Activated CD4-positive, CD25-positive, alpha-beta regulatory T cell (primary cell): ENCODE data around the gene CATSPERD.
"Not testable (repeated sequence)": the region's sequence is repeated elsewhere in the genome, so short reads cannot be mapped to it uniquely, and the experiment has no call there.

Experiments
- DNase-seq, 4 experiments: peaks; one replicate each; lab custom pipeline; 2025; lab: John Stamatoyannopoulos, UW

CATSPERD gene

DNA sequence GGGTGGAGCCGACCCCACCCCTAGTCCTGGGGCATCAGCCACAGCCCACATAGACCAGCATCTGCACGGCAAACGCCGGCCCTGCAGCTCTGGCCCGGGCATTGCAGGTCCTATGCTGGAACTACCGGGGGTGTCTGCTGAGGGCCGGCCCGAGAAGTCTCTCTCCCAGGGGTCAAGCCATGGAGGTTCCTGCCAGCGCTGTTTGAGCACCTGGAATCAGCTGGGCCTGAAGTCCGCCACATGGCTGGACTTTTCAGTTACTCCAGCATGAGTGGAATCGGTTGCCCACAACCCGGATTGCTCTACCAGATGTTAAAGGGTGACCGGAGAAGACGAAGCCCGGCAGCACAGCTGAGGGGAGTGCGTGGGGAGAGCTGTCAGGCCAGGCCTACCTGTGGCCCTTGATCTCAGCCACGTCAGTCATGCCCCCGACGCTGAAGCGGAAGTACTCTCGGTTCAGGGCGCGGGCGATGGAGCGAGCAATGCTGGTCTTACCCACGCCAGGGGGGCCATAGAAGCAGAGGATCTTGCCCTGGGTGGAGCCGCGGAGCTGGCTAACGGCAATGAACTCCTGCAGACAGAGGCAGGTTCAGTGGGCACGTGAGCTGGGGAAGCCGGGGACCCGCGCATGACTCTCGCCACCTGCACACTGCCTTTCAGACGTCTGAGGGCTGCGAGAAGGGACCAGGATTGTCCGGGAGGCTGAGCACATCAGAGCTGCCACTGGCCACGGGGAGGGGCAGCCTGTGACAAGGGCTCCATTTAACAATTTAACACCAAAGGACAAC is 21.6 kb upstream of the CATSPERD start:
- DNase-seq, result no peak

DNA sequence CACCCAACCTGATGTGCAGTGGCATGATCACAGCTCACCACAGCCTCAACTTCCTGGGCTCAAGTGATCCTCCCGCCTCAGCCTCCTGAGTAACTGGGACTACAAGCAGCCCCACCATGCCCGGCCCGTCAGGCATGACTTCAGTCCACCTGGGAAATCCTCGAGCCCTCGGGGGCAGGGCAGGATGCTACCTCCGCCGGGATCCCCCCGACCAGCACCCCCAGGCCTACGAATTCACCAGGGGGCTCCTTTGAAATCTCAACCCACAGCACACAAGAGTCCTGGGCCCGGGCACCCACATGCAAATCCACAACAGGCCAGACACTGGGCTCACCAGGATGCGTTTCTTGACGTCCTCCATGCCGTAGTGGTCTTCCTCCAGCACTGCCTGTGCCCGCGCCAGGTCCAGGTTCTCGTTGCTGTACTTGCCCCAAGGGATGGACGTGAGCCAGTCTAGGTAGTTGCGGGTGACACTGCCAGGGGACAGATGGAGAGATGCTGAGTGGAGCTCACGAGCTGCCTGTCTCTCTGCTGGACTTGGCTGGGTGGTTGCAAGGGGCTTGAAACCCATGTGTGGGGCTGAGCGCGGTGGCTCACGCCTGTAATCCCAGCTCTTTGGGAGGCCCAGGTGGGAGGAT is 19.9 kb upstream of the CATSPERD start:
- DNase-seq, result no peak

DNA sequence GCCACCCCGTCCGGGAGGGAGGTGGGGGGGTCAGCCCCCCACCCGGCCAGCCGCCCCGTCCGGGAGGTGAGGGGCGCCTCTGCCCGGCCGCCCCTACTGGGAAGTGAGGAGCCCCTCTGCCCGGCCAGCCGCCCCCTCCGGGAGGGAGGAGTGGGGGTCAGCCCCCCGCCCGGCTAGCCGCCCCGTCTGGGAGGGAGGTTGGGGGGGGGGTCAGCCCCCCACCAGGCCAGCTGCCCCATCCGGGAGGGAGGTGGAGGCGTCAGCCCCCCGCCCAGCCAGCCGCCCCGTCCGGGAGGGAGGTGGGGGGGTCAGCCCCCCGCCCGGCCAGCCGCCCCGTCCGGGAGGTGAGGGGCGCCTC is 18.4 kb upstream of the CATSPERD start:
- not testable (repeated sequence) for DNase-seq

DNA sequence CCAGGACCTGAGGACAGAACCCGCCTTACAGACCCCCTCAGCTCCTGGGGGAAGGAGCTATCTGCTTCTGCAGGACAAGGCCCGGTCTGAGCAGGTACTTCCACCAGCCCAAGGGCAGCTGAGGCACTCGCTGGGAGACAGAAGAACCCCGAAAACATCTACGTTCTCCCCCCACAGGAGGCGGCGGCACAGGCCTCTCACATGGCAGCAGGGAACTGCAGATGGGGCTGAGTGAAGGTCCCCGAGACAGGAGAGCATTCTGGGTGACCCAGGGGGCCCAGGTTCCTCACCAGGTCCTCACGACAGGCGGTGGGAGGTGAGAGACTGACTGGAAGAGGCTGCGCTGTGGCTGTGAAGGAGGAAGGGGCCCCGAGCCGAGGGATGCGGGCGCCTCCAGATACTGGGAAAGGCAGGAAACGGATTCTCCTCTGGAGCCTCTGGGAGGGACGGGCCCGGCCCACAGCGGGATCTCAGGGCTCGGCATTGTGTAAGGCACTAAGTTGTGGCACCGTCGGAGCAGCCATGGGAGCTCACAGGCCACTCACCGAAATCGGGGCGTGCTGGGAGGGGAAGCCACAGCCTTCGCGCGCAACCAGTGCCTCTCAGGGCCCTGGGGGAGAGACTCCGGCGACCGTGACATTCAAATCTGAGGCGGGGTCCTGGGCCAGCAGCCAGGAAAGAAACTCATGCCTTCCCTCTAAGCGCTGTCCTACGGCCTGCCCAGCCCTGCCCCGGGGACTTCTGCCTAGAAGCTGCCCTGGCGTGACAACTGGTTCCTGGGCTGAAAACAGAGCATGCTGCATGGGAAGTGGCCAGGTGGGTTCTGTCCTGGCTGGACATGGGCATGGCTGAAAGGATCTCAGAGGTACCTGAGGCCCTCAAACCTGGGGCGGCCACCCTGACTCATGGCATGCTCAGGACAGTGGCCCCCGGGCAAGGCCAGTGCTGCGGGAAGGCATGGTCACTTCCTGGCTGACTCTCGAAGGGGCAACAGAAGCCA is 16.3 kb upstream of the CATSPERD start:
- DNase-seq, result no peak

DNA sequence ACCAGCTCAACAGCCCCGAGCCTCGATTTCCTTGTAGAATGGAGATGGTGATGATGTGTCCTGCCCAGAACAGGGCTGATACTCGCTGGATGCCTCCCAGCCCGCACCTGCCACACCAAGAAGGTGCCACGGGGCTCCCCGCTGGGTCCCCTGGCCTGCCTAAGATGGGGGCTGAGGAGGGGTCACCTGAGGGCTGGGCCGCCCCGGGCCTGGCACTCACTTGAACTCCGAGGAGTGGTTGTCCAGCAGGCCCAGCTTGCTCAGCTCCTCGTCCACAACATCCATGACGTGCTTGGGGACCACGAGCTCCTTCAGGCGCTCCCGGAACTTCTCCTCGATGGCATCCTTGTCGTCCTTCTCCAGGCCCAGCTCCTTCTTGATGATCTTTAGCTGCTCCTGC is 14.9 kb upstream of the CATSPERD start:
- DNase-seq, result no peak

DNA sequence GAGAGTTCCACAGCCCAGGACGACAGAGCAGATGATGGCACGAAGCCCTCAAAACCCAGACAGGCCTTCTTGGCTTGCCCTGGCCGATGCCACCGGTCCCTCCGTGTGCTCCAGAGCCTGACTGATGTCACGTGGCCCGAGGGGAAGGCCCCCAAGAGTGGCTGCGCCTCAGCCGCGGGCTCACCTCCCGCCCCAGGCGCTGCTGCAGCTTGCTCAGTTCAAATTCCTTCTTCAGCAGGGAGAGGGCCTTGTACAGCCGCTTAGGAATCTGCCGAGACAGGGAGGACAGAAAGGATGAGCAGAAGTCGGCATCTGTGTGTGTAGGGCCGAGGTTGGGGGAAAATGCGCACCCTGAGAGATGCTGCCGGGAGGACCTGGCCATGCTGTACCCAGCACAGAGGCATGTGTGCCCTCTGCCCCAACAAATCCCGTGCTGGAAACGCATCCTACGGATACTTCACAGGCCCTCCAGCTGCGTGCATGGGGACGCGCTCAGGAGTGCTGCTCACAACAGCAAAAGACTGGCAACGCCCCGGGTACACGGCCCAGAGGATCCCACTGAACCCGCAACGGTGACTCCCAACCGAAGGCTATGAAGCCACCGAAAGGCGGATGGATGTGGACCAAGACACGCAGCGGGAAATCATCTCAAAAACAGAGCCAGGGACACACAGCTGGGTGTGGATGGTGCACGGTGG is 13.4 kb upstream of the CATSPERD start:
- no peak for DNase-seq

DNA sequence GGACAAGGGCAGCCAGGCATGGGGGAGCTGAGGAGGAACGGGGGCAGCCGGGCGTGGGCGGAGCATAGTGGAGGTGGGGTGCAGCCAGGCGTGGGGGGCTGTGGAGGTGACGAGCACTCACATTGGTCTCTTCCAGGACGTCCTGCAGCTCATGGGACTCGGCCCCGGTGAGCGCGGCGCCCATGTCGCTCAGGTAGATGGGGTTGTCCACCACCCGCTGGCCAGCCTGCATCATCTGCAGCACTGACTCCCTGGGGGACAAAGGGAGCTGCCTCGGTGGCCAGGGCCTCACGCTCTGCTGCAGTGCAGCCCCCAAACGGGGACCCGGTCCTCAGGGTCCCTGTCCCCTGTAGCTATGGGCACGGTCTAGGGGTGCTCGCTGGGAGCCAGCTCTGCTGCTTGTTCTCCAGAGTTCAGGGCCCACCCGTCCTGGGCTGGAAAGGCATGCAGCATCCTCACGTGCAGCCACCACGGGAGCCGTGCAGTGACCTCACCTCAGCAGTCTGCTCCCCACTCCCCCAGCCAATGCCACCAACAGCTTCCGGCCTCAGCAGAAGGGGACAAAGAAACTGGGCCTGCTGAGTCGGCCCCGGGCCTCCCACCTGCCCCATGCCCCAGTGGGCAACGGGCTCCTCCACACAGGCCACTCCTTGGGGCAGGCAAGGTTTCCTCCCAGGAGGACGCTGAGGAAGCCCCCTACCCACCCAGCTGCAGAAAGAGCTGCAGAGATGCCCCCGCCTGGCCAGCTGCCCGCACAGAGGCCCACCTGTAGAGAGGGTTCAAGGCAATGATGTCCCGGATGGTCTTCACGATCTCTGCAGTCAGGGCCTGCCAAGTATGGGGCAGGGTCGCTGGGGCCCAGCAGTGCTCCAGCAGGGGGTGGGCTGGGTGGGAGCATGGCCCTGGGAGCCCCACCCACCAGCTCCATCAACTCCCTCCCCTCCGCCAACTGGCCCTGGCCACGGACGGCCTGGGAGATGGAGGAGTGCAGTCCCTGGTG is 12.6 kb upstream of the CATSPERD start:
- DNase-seq, result no peak

DNA sequence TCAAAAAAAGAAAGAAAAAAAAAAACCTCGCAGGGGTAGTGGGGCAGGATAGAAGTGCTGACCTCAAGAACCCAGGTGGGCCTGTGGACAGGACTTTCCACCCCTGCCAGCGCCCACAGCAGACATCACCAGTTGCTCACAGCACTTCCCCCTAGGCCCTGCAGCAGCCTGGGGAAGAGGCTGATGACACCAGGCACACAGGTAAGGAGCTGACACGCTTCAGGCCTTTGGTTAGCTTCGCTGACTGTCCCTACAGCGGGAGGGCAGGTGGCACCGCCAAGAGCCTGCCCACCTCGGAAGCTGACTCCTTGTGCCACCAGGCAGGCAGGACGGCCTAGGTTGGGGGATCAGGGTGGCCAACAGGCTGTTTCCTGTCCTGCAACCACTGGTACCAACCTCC is 9.4 kb upstream of the CATSPERD start:
- DNase-seq, result no peak

DNA sequence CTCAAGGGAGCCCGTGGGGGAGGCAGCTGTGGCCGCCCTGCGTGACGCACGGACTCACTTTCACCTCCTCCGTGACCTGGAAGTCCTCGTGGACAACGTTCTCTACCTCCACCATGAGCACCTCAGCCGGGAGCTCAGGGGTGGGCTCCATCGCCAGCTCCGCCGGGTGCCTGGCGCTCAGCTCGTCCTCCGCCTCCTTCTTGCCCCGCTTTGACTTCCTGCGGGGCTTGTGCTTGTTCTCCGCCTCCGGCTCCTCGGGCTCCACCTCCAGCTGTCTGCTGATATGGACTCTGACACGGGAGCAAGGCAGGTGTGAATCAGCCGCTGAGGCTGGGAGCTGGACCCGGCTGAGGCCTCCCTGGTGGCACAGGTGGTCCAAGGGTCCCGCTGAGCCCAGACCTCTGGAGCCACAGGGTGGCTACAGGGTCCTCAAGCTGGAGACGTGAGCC is 8.7 kb upstream of the CATSPERD start:
- DNase-seq, result no peak

DNA sequence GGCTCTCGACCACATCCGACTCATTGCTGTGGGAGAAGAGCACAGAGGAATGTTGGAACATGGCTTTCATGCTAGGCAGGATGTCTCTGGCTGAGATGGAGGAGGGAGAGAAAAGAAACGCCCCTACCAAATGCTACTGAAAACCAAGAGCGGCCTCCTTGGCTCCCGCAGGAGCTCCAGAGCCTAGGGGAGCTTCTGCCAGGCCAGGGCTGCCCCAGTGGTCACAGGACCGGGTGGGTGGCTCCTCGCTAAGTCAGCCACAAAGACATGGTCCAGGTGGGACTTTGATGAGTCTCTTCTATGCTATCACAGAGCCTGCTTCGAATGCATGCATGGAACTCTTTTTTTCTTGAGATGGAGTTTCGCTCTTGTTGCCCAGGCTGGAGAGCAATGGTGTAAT is 7.2 kb upstream of the CATSPERD start:
- DNase-seq, result no peak

DNA sequence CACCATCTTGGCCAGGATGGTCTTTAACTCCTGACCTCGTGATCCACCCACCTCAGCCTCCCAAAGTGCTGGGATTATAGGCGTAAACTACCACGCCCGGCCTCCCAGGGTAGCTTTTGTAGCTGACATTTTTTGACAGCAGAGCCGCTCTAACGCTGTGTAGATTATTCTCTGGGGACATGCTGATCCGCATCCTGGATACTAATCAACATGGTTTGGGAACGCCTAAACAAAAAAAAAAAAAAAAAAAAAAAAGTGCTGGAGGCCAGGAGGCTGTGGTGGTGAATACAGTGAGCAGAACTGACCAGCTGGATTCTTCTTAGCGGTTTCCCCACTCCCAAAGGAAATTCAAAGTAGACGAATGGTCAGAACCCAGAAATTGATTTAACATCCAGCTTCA is 5.6 kb upstream of the CATSPERD start:
- no peak for DNase-seq

DNA sequence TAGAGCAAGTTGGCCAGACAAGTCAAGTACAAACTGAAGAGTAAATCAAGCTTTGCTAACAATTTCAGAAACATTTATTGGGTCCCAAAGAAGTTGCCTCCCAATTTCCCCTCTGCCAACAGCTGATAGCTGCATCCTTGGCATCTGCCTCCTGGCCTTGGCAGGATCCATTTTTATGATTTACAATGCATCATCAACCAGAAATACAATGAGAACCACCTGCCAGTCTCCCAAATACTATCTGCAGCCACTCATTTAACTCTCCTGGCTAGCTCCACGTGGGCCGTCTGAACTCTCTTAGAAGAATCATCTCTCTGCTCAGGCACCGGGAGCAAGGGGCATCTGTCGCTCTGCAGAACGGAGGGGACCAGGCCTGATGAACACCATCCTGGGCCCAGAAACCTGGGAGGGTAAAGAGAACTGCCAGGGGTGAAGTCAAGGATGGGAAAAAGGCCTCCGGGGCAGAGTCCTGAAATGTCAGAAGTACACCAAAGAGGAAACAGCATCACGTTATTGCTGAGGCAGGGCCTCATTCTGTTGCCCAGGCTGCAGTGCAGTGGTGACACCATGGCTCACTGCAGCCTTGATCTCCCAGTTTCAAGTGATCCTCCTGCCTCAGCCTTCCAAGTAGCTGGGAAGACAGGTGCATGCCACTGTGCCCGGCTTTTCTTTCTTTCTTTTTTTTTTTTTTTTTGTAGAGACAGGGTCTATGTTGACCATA is 3.1 kb upstream of the CATSPERD start:
- no peak for DNase-seq

DNA sequence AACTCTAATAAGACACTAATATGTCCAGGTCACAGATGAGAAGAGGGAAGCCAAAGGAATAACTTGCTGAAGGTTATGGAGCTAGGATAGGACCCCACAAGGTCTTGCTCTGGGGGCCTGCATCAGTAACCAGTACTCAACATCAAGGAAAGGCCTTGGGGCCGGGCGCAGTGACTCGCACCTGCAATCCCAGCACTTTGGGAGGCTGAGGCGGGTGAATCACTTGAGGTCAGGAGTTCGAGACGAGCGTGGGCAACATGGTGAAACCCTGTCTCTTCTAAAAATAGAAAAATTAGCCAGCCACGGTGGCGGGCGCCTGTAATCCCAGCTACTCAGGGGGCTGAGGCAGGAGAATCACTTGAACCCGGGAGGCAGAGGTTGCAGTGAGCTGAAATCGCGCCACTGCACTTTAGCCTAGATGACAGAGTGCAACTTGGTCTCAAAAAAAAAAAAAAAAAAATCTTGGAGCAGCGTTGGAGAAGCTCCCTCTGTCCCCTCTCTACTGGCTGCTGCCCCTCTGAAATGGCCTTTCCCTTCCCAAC is 2.3 kb upstream of the CATSPERD start:
- peak in 1 of 4 experiments; percentile 36 for DNase-seq

DNA sequence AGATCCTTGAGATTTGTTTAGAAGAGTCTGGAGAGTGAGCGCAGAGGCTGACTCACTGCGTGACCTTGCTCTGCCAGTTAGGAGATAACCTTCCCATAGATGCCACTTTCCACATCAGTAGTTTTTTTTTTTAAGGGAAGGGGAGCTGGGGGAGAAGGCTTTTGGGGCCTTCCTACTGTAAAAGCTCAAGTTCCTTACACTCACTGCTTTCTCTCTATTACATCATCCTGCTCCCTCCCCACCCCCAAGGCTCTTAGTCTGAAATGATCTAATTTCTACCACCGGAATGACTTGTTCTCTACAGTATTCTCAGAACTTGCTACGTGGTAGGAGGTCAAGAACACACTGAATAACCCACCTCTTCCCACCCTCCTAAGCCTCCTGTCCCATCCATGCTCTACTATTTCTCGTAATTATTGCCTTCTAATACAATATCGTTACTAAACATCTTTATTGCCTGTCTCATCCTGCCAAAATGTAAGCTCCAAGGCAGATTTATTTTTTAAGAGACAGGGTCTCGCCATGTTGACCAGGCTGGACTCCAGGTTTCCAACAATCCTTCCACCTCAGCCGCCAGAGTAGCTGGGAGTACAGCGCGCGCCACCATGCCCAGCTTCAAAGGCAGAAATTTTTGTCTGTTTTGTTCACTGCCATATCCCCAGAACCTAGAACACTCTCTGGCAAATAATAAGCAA is 1.7 kb upstream of the CATSPERD start:
- no peak for DNase-seq

DNA sequence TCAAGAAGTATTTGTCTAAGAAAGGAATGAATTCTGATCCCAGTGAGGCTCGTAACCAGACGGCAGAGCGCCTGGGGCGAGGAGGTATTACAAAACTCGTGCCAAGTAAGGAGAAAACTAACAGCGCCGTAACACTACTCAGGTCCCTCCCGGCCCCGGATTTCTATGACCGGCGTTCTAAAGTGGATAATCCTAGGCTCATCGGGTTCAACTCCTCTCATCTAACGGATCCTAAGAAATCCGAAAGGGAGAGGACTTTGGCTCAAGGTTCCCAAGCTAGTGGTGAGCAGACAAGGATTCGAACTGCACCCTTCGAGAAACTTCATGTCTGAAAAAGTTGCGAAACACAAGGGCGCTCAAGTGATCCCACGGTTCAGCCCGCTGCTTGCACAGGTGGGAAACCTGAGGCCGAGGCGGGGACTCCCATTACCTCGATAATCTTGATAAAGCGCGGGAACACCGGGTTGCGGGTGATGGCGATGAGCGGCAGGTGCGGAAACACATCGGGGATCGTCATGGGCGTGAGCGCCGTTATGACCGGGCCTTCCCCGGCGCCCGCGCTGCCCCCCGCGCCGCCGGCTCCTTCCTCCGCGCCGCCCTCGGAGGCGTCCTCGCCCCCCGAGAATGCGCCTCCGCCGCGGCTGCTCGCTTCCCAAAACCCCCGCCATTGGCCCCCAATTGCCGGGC is 1.0 kb upstream of the CATSPERD start:
- DNase-seq, result no peak

DNA sequence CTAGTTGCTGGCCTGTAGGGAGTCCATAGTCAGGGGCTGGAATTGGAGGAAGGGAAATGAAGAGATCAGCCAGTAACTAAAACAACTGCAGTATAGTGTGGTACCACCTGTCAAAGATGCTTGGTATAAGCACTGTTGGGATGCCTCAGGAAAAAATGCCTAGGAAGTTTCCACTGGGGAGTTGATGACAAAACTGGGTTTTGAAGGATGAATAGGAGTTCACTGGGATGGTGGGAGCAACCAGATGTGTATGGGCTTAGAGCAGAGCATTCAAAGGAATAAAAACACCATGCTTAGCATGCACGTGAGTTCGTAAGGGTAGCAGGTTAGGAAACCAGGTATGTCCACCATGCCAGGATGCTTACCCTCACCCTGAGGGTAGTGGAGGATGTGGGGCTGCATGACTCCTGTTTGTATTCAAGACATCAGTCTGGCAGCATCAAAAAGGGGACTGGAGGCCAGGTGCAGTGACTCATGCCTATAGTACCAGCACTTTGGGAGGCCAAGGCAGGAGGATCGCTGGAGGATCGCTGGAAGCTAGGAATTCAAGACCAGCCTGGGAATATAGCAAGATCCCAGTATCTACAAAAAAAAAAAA is 7.1 kb downstream of the CATSPERD start:
- no peak for DNase-seq

DNA sequence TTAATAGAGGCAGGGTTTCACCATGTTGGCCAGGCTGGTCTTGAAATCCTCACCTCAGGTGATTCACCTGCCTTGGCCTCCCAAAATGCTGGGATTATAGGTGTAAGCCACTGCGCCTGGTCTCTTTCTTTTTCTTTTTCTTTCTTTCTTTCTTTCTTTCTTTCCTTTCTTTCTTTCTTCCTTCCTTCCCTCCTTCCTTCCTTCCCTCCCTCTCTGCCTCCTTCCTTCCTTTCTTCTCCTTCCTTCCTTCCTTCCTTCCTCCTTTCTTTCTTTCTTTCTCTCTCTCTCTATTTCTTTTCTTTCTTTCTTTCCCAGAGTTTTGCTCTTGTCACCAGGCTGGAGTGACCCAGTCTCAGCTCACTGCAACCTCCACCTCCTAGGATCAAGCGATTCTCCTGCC is 12.7 kb downstream of the CATSPERD start:
- DNase-seq, result not testable (repeated sequence)

DNA sequence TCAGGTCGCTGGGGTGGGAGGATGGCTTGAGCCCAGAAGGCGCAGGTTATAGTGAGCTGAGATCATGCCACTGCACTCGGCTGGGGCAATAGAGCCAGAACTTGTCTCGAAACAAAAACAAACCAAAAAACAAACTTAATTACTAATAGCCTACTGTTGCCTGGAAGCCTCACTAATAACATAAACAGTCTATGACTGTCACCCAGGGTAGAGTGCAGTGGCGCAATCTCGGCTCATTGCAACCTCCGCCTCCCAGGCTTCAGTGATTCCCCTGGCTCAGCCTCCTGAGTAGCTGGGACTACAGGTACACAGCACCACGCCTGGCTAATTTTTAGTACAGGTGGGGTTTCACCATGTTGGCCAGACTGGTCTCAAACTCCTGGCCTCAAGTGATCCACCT is 18.0 kb downstream of the CATSPERD start:
- no peak for DNase-seq
